ENCODE data around the gene GLT6D1.

The GLT6D1 gene

DNA sequence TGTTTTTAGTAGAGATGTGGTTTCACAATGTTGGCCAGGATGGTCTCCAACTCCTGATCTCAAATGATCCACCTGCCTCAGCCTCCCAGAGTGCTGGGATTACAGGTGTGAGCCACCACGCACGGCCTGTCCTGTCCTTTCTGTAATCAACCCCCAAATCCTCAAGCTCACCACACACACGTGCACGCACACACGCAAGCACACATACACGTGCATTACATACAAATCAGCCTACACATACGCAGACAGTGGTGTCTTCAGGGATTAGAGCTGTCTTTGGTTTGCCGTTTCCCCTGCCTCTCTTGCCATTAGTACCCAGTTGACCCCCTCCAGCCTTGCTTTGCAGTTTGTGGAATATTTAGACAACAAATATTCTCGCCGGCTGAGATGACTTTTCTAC, 6.5 kb downstream of the GLT6D1 start:
- H3K27me3 ChIP-seq (replicated peaks; ENCODE audit: control insufficient read depth, insufficient read depth, low read length) = no peaks in the 10 kb centered on the region; the same call in none of the 2 replicates
- H3K36me3 ChIP-seq (ENCODE audit: control insufficient read depth, insufficient read depth, low read length) = no peaks in the 10 kb centered on the region
- TF ChIP-seq, protein P1, sequence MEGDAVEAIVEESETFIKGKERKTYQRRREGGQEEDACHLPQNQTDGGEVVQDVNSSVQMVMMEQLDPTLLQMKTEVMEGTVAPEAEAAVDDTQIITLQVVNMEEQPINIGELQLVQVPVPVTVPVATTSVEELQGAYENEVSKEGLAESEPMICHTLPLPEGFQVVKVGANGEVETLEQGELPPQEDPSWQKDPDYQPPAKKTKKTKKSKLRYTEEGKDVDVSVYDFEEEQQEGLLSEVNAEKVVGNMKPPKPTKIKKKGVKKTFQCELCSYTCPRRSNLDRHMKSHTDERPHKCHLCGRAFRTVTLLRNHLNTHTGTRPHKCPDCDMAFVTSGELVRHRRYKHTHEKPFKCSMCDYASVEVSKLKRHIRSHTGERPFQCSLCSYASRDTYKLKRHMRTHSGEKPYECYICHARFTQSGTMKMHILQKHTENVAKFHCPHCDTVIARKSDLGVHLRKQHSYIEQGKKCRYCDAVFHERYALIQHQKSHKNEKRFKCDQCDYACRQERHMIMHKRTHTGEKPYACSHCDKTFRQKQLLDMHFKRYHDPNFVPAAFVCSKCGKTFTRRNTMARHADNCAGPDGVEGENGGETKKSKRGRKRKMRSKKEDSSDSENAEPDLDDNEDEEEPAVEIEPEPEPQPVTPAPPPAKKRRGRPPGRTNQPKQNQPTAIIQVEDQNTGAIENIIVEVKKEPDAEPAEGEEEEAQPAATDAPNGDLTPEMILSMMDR (IDR thresholded peaks at IDR 0.05; ENCODE audit: insufficient read depth, low read length, poor library complexity, severe bottlenecking) = no peak
- no peak overlapping the region for H3K4me3 ChIP-seq (replicated peaks; ENCODE audit: low read depth, low read length)
- DNase-seq (ENCODE audit: extremely low read depth, insufficient read length) = no peak

GRCh38 chr9:135624282-135624681, 15.1 kb downstream of the GLT6D1 start:
- Histone ChIP-seq H3K36me3 (ENCODE audit: control insufficient read depth, insufficient read depth, low read length) (no peaks in the 10 kb centered on the region), H3K4me3 (replicated peaks; ENCODE audit: low read depth, low read length) (no peak overlapping the region), H3K27me3 (replicated peaks; ENCODE audit: control insufficient read depth, insufficient read depth, low read length) (no peaks in the 10 kb centered on the region; the same call in 1 of the 2 replicates)
- DNase-seq (ENCODE audit: extremely low read depth, insufficient read length) = no peak
- TF ChIP-seq, protein P1 (IDR thresholded peaks at IDR 0.05; ENCODE audit: insufficient read depth, low read length, poor library complexity, severe bottlenecking) = no peak

DNA sequence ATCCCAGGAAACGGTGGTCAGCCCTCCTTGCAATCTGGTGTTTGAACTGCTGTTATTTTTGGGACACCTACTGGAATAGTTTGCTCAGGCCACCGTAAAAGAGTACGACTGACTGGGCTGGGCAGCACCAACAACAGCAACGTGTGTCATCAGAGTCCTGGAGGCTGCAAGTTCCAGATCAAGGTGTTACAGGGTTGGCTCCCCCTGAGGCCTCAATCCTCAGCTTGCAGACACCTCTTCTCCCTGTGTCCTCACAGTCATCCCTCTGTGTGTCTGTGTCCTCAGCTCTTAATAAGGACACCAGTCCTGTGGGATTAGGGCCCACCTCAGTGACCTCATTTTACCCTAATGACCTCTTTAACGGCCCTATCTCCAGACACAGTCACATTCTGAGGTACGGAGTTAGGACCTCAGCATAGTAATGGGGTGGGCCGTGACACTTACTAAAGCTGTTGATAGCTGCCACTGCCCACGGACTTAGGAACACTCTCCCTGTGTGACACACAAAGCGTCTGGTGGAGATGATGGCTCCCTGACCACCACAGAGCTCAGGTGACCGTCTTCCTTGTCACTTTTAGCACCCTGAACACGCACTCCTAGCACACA, 16.8 kb downstream of the GLT6D1 start:
- no peak overlapping the region for H3K4me3 ChIP-seq (replicated peaks; ENCODE audit: low read depth, low read length)
- TF ChIP-seq, protein P1 (IDR thresholded peaks at IDR 0.05; ENCODE audit: insufficient read depth, low read length, poor library complexity, severe bottlenecking) = no peak
- no peaks in the 10 kb centered on the region; the same call in 1 of the 2 replicates for H3K27me3 ChIP-seq (replicated peaks; ENCODE audit: control insufficient read depth, insufficient read depth, low read length)
- no peaks in the 10 kb centered on the region for H3K36me3 ChIP-seq (ENCODE audit: control insufficient read depth, insufficient read depth, low read length)
- DNase-seq (ENCODE audit: extremely low read depth, insufficient read length) = no peak

- no peaks in the 10 kb centered on the region for H3K36me3 ChIP-seq (ENCODE audit: control insufficient read depth, insufficient read depth, low read length)
- DNase-seq (ENCODE audit: extremely low read depth, insufficient read length) = no peak
- no peaks in the 10 kb centered on the region; the same call in 1 of the 2 replicates for H3K27me3 ChIP-seq (replicated peaks; ENCODE audit: control insufficient read depth, insufficient read depth, low read length)
- H3K4me3 ChIP-seq (replicated peaks; ENCODE audit: low read depth, low read length) = no peak overlapping the region
- TF ChIP-seq, protein P1 (IDR thresholded peaks at IDR 0.05; ENCODE audit: insufficient read depth, low read length, poor library complexity, severe bottlenecking) = no peak
These were observed 18.8 kb downstream of the GLT6D1 start for GRCh38 chr9:135620558-135620957.

- TF ChIP-seq, protein P1 (IDR thresholded peaks at IDR 0.05; ENCODE audit: insufficient read depth, low read length, poor library complexity, severe bottlenecking) = no peak
- no peaks in the 10 kb centered on the region for H3K36me3 ChIP-seq (ENCODE audit: control insufficient read depth, insufficient read depth, low read length)
- no peak overlapping the region for H3K4me3 ChIP-seq (replicated peaks; ENCODE audit: low read depth, low read length)
- H3K27me3 ChIP-seq (replicated peaks; ENCODE audit: control insufficient read depth, insufficient read depth, low read length) = no peaks in the 10 kb centered on the region; the same call in 1 of the 2 replicates
- DNase-seq (ENCODE audit: extremely low read depth, insufficient read length) = no peak
These were observed 19.8 kb downstream of the GLT6D1 start for GRCh38 chr9:135619599-135619886.

All from GM06990 (cell line).